GM21528 (cell line): ENCODE data around the gene BAHD1.

Experiments used
- ATAC-seq: cut with Tn5 transposase; IDR thresholded peaks from one replicate; pipeline ENCODE4 v1.9.1; 2021; ENCODE audit warnings: mild to moderate bottlenecking, moderate library complexity; ENCODE audit not compliant: unreplicated experiment, low FRiP score

Gene BAHD1

GRCh38 chr15:40440743-40441564, at the start of gene BAHD1:
BAHD1 (plus strand) TSS chr15:40440953; CDS start chr15:40458465, 17,512 bp downstream.
- peak; percentile 79 for ATAC-seq

GRCh38 chr15:40392986-40393948, 47.5 kb upstream of the BAHD1 start:
- ATAC-seq: no peak

GRCh38 chr15:40397688-40398412, 42.9 kb upstream of the BAHD1 start:
- no peak for ATAC-seq

GRCh38 chr15:40398413-40398873, 42.3 kb upstream of the BAHD1 start:
- no peak for ATAC-seq

GRCh38 chr15:40399370-40399769, 41.4 kb upstream of the BAHD1 start:
- ATAC-seq: no peak

- ATAC-seq: peak; percentile 84
Measured at GRCh38 chr15:40405501-40406381, 35.0 kb upstream of the BAHD1 start, which contains the start of gene IVD. IVD (plus strand) TSS chr15:40405795; CDS start chr15:40405828, 33 bp downstream.

- peak; percentile 48 for ATAC-seq
Measured at GRCh38 chr15:40407330-40407990, 33.3 kb upstream of the BAHD1 start.

- ATAC-seq: no peak
Measured at GRCh38 chr15:40409366-40409765, 31.4 kb upstream of the BAHD1 start.

- no peak for ATAC-seq
Measured at GRCh38 chr15:40410476-40410875, 30.3 kb upstream of the BAHD1 start.

GRCh38 chr15:40412095-40412759, 28.5 kb upstream of the BAHD1 start:
- ATAC-seq: no peak

GRCh38 chr15:40413036-40413435, 27.7 kb upstream of the BAHD1 start:
- no peak for ATAC-seq

GRCh38 chr15:40414816-40415215, 25.9 kb upstream of the BAHD1 start:
- ATAC-seq: no peak

GRCh38 chr15:40415226-40415625, 25.5 kb upstream of the BAHD1 start:
- ATAC-seq: no peak

GRCh38 chr15:40416056-40416455, 24.7 kb upstream of the BAHD1 start:
- no peak for ATAC-seq

GRCh38 chr15:40418126-40418525, 22.6 kb upstream of the BAHD1 start:
- no peak for ATAC-seq

- no peak for ATAC-seq
Measured at GRCh38 chr15:40420071-40420713, 20.6 kb upstream of the BAHD1 start.

GRCh38 chr15:40420793-40421192, 20.0 kb upstream of the BAHD1 start:
- no peak for ATAC-seq
